Keratinocyte (primary cell): ENCODE measurements around the gene RICTOR.

Source experiments
- CTCF ChIP-seq, 3 experiments: IDR thresholded peaks in 1 of 3; conservative IDR thresholded peaks in 1 of 3; optimal IDR thresholded peaks in 1 of 3; 2 replicates in 2 of 3; 3 replicates in 1 of 3; pipeline versions ENCODE3 to v1.5.1; 2011; ENCODE audit warnings: low read length in 3 of 3, mild to moderate bottlenecking in 3 of 3, moderate library complexity in 2 of 3, control low read depth in 1 of 3, inconsistent platforms in 1 of 3; ENCODE audit not compliant: insufficient read depth in 2 of 3; ENCODE audit errors: extremely low read depth in 1 of 3
- EZH2 ChIP-seq: IDR thresholded peaks from one replicate; pipeline ENCODE4 v1.6.1; 2012; ENCODE audit warnings: inconsistent platforms, mild to moderate bottlenecking, low read length, moderate library complexity

GRCh38 chr5:39102684-39103155 lies 28.5 kb upstream of the RICTOR start:
- no peak for TF ChIP-seq CTCF (optimal IDR thresholded peaks at IDR 0.05 in 1 of 3, IDR thresholded peaks at IDR 0.05 in 1 of 3, conservative IDR thresholded peaks at IDR 0.05 in 1 of 3; ENCODE audit: extremely low read depth in 1 of 3, insufficient read depth in 2 of 3, low read length in 3 of 3)
- no peak for TF ChIP-seq EZH2
